ENCODE measurements around the gene CRCP.

Gene CRCP

DNA sequence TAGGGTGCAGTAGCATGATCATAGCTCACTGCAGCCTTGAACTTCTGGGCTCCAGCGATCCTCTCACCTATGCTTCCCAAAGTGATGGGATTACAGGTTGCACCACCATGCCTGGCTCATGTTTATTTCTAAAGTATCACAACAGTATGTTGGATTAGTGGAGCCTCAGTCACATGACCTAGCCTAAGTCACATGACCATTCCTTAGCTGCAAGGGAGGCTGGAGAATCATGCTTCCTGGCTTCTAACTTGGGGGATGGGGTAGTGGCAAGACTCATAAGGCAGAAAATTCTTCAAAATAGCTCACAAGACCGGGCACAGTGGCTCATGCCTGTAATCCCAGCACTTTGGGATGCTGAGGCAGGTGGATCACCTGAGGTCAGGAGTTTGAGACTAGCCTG lies 63.6 kb downstream of the CRCP start:
- H3K27ac ChIP-seq (replicated peaks), result no peak overlapping the region
- no peaks in the 10 kb centered on the region for H3K27me3 ChIP-seq (ENCODE audit: insufficient read depth, poor library complexity, severe bottlenecking)
- TF ChIP-seq GABPA (IDR thresholded peaks at IDR 0.05; ENCODE audit: low read depth) (no peak), POLR2AphosphoS5 (IDR thresholded peaks at IDR 0.05; ENCODE audit: low read depth) (no peak), SPI1 (IDR thresholded peaks at IDR 0.05; ENCODE audit: borderline replicate concordance, low read depth) (no peak)
- TF ChIP-seq, protein P1, sequence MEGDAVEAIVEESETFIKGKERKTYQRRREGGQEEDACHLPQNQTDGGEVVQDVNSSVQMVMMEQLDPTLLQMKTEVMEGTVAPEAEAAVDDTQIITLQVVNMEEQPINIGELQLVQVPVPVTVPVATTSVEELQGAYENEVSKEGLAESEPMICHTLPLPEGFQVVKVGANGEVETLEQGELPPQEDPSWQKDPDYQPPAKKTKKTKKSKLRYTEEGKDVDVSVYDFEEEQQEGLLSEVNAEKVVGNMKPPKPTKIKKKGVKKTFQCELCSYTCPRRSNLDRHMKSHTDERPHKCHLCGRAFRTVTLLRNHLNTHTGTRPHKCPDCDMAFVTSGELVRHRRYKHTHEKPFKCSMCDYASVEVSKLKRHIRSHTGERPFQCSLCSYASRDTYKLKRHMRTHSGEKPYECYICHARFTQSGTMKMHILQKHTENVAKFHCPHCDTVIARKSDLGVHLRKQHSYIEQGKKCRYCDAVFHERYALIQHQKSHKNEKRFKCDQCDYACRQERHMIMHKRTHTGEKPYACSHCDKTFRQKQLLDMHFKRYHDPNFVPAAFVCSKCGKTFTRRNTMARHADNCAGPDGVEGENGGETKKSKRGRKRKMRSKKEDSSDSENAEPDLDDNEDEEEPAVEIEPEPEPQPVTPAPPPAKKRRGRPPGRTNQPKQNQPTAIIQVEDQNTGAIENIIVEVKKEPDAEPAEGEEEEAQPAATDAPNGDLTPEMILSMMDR (IDR thresholded peaks at IDR 0.05; ENCODE audit: insufficient read depth, low read length), result no peak
- TF ChIP-seq, protein P2, sequence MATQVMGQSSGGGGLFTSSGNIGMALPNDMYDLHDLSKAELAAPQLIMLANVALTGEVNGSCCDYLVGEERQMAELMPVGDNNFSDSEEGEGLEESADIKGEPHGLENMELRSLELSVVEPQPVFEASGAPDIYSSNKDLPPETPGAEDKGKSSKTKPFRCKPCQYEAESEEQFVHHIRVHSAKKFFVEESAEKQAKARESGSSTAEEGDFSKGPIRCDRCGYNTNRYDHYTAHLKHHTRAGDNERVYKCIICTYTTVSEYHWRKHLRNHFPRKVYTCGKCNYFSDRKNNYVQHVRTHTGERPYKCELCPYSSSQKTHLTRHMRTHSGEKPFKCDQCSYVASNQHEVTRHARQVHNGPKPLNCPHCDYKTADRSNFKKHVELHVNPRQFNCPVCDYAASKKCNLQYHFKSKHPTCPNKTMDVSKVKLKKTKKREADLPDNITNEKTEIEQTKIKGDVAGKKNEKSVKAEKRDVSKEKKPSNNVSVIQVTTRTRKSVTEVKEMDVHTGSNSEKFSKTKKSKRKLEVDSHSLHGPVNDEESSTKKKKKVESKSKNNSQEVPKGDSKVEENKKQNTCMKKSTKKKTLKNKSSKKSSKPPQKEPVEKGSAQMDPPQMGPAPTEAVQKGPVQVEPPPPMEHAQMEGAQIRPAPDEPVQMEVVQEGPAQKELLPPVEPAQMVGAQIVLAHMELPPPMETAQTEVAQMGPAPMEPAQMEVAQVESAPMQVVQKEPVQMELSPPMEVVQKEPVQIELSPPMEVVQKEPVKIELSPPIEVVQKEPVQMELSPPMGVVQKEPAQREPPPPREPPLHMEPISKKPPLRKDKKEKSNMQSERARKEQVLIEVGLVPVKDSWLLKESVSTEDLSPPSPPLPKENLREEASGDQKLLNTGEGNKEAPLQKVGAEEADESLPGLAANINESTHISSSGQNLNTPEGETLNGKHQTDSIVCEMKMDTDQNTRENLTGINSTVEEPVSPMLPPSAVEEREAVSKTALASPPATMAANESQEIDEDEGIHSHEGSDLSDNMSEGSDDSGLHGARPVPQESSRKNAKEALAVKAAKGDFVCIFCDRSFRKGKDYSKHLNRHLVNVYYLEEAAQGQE (IDR thresholded peaks at IDR 0.05; ENCODE audit: insufficient replicate concordance, low read depth), result no peak
- no peak for DNase-seq (ENCODE audit: low read depth in 1 of 2, low spot score in 1 of 2)
- no peak overlapping the region for H3K4me3 ChIP-seq (replicated peaks; ENCODE audit: insufficient read depth, low read length)

DNA sequence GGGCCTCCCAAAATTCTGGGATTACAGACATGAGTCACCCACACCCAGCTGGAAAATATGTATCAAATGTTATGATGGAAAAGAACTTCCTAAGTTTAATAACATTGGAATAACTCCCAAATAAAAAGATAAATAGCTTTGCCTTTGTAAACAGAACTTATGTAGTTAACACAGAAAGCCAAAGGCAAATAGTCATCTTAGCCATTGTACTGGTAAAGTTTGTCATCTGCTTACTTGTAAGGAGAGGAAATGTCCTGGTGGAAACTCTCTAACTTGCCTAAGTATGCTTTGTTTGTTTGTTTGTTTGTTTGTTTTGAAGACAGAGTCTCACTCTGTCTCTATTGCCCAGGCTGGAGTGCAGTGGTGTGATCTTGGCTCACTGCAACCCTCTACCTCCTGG lies 66.7 kb downstream of the CRCP start:
- DNase-seq (ENCODE audit: low read depth in 1 of 2, low spot score in 1 of 2), result no peak
- Histone ChIP-seq H3K27me3 (ENCODE audit: insufficient read depth, poor library complexity, severe bottlenecking) (no peaks in the 10 kb centered on the region), H3K27ac (replicated peaks) (no peak overlapping the region), H3K4me3 (replicated peaks; ENCODE audit: insufficient read depth, low read length) (no peak overlapping the region)
- TF ChIP-seq, protein P1 (IDR thresholded peaks at IDR 0.05; ENCODE audit: insufficient read depth, low read length), result no peak
- TF ChIP-seq GABPA (IDR thresholded peaks at IDR 0.05; ENCODE audit: low read depth) (no peak), SPI1 (IDR thresholded peaks at IDR 0.05; ENCODE audit: borderline replicate concordance, low read depth) (no peak), POLR2AphosphoS5 (IDR thresholded peaks at IDR 0.05; ENCODE audit: low read depth) (no peak)
- TF ChIP-seq, protein P2 (IDR thresholded peaks at IDR 0.05; ENCODE audit: insufficient replicate concordance, low read depth), result no peak

DNA sequence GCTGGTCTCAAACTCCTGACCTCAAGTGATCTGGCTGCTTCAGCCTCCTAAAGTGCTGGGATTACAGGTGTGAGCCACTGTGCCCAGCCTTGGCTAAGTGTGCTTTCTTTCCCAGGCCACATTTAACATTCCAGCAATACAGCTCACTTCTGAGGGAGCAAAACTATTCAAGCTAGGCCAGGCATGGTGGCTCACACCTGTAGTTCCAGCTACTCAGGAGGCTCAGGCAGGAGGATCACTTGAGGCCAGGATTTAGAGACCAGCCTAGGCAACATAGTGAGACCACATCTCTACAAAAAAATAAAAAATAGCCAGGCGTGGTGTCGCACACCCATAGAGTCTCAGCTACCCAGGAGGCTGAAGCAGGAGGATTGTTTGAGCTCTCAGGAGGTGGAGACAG lies 67.2 kb downstream of the CRCP start:
- Histone ChIP-seq H3K27me3 (ENCODE audit: insufficient read depth, poor library complexity, severe bottlenecking) (no peaks in the 10 kb centered on the region), H3K27ac (replicated peaks) (no peak overlapping the region), H3K4me3 (replicated peaks; ENCODE audit: insufficient read depth, low read length) (no peak overlapping the region)
- TF ChIP-seq GABPA (IDR thresholded peaks at IDR 0.05; ENCODE audit: low read depth), result no peak
- TF ChIP-seq, protein P2 (IDR thresholded peaks at IDR 0.05; ENCODE audit: insufficient replicate concordance, low read depth), result no peak
- no peak for TF ChIP-seq SPI1 (IDR thresholded peaks at IDR 0.05; ENCODE audit: borderline replicate concordance, low read depth)
- TF ChIP-seq, protein P1 (IDR thresholded peaks at IDR 0.05; ENCODE audit: insufficient read depth, low read length), result no peak
- TF ChIP-seq POLR2AphosphoS5 (IDR thresholded peaks at IDR 0.05; ENCODE audit: low read depth), result no peak
- DNase-seq (ENCODE audit: low read depth in 1 of 2, low spot score in 1 of 2), result no peak
